Activated CD4-positive, alpha-beta T cell treated with anti-CD3 and anti-CD28 coated beads for 36 hours (primary cell): ENCODE results near the gene MRPL34. TPM values are rescaled to one million over a fixed set of nuclear protein-coding genes. Genes with fewer than 3 reads are reported as not detected.
"Not testable (repeated sequence)": the region's sequence is repeated elsewhere in the genome, so short reads cannot be mapped to it uniquely, and the experiment has no call there.

ENCODE experiments used
- ATAC-seq: fragments of 200-7000 bp; cut with Tn5 transposase; one replicate; pipeline ENCODE4 v1.10.0; 2021; ENCODE audit warnings: mild to moderate bottlenecking, moderate library complexity
- CTCF ChIA-PET: fragments of 350-600 bp; sonication (Branson Sonifier 250); formaldehyde crosslinking; loops from one replicate; lab custom pipeline; 2021; ENCODE audit warnings: antibody characterized with exemption; lab: Charles Lee
- POLR2A ChIA-PET: fragments of 350-600 bp; sonication (Branson Sonifier 250); formaldehyde crosslinking; loops from one replicate; lab custom pipeline; 2021; ENCODE audit warnings: antibody characterized with exemption, inconsistent platforms; lab: Charles Lee
- DNase-seq: peaks from one replicate; pipeline ENCODE4 v3.0.0-alpha.2; 2020
- H3K27ac Mint-ChIP-seq: one replicate; pipeline ENCODE4 v1.8.0; 2021; ENCODE audit warnings: mixed read lengths
- H3K27me3 Mint-ChIP-seq: one replicate; pipeline ENCODE4 v1.8.0; 2021; ENCODE audit warnings: mixed read lengths
- H3K36me3 Mint-ChIP-seq: one replicate; pipeline ENCODE4 v1.8.0; 2021; ENCODE audit warnings: low read depth, mixed read lengths
- H3K4me1 Mint-ChIP-seq: one replicate; pipeline ENCODE4 v1.8.0; 2021; ENCODE audit warnings: mixed read lengths
- H3K4me3 Mint-ChIP-seq: one replicate; pipeline ENCODE4 v1.8.0; 2021; ENCODE audit warnings: mild to moderate bottlenecking, moderate library complexity, mixed read lengths
- H3K9me3 Mint-ChIP-seq: one replicate; pipeline ENCODE4 v1.8.0; 2021; ENCODE audit warnings: low read depth, mixed read lengths
- intact Hi-C, 2 experiments: fragments of 100-400 bp; cut with DNase I in 1 of 2; cut with micrococcal nuclease in 1 of 2; formaldehyde crosslinking; loops; one replicate each; pipeline versions ENCODE4 v1.14.2 to v1.15.1; 2022 to 2024; cut with DNase I, micrococcal nuclease
- total RNA-seq, 2 experiments: library from RNA; stranded (reverse); gene quantifications; one replicate each; pipeline ENCODE4 v1.2.3, GENCODE V29; 2021

MRPL34 gene
- total RNA-seq, 2 experiments from 2014 or later, result 72.0 to 88.6 TPM

DNA sequence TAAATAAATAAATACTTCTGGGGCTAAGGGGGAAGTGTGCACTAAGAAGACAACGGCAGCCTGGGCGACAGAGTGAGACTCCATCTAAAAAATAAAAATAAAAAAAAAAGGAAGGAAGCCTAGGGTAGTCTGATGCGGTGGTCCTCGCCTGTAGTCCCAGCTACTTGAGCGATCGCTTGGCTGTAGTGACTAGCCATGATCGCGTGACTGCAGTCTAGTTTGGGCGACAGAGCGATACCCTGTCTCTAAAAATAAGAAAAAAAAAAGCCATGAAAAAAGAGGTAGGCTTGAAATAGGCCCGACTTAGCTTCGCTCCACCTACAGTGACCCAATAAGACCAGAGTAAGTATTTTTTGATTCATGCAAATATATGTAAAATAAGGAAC, 39.1 kb upstream of the MRPL34 start:
- no peaks in the 10 kb centered on the region for H3K9me3 Mint-ChIP-seq
- H3K36me3 Mint-ChIP-seq, result peaks cover 9% of the 10 kb centered on the region
- intact Hi-C loops, result loop anchor here in 1 of 2 experiments (5.0 to 10.0 kb wide), 3 partner anchors 372 to 1429 kb away; partner anchors contain the start of gene EPS15L1
- ChIA-PET POLR2A (interaction anchor here (0.5 to 1.8 kb wide), 8 partner anchors 15 to 192 kb away, joined by 3 to 6 read pairs (median 4); partner anchors contain the start of genes ANKLE1, DDA1 and HAUS8), CTCF (interaction anchor here (0.6 to 2.3 kb wide), 16 partner anchors 11 to 897 kb away, joined by 3 to 18 read pairs (median 4); partner anchors contain the start of genes ANKLE1, DDA1, MRPL34 and USE1)
- peaks cover 11% of the 10 kb centered on the region for H3K4me1 Mint-ChIP-seq
- H3K27ac Mint-ChIP-seq, result peak overlapping the region; percentile 85
- H3K27me3 Mint-ChIP-seq, result no peaks in the 10 kb centered on the region
- peak overlapping the region; percentile 94 for H3K4me3 Mint-ChIP-seq
- ATAC-seq (no peak), DNase-seq (no peak)

GRCh38 chr19:17266975-17267788, 38.5 kb upstream of the MRPL34 start, which contains the start of gene BABAM1:
TSS of gene BABAM1 (plus strand) at chr19:17267443. CDS start at chr19:17268807, 1,364 bp downstream.
- DNase-seq (peak; percentile 98), ATAC-seq (peak; percentile 96)
- Mint-ChIP-seq H3K4me3 (peak within 1 kb of the TSS; percentile 94), H3K27me3 (no peaks in the 10 kb centered on the region), H3K36me3 (peaks cover 9% of the 10 kb centered on the region), H3K4me1 (peaks cover 11% of the 10 kb centered on the region), H3K27ac (peak within 1 kb of the TSS; percentile 85), H3K9me3 (no peaks in the 10 kb centered on the region)
- CTCF ChIA-PET, result interaction anchor here (0.6 to 2.3 kb wide), 21 partner anchors 11 to 897 kb away, joined by 3 to 18 read pairs (median 4); partner anchors contain the start of genes ANKLE1, DDA1, MRPL34 and USE1
- POLR2A ChIA-PET, result interaction anchor here (0.5 to 1.8 kb wide), 11 partner anchors 14 to 192 kb away, joined by 3 to 9 read pairs (median 4); partner anchors contain the start of genes ANKLE1, DDA1, HAUS8 and OCEL1
- intact Hi-C loops, result loop anchor here (1.0 to 10.0 kb wide), 20 partner anchors 22 to 1430 kb away; partner anchors contain the start of genes HAUS8 (in 2 of the 2), MRPL34 (in 2 of the 2), MYO9B (in 2 of the 2) and OCEL1 (in 2 of the 2)

DNA sequence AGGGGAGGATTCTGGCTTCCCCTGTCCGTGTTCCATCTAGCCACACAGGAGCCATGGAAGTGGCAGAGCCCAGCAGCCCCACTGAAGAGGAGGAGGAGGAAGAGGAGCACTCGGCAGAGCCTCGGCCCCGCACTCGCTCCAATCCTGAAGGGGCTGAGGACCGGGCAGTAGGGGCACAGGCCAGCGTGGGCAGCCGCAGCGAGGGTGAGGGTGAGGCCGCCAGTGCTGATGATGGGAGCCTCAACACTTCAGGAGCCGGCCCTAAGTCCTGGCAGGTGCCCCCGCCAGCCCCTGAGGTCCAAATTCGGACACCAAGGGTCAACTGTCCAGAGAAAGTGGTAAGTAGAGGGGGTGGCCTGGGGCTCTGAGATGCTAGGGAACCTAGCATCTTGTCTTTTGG, 36.9 kb upstream of the MRPL34 start:
- peak overlapping the region; percentile 94 for H3K4me3 Mint-ChIP-seq
- ChIA-PET POLR2A (interaction anchor here (0.5 to 0.7 kb wide), 2 partner anchors 63 to 113 kb away, joined by 3 to 8 read pairs; no protein-coding TSS in a partner anchor), CTCF (interaction anchor here (0.7 to 1.4 kb wide), 2 partner anchors 202 to 935 kb away, joined by 3 to 5 read pairs; partner anchors contain the start of gene RAB3A)
- H3K4me1 Mint-ChIP-seq, result peaks cover 11% of the 10 kb centered on the region
- H3K36me3 Mint-ChIP-seq, result peaks cover 10% of the 10 kb centered on the region
- intact Hi-C loops, result loop anchor here in 1 of 2 experiments (1.0 to 10.0 kb wide), 4 partner anchors 14 to 1431 kb away; partner anchors contain the start of gene EPS15L1
- DNase-seq (no peak), ATAC-seq (no peak)
- H3K27ac Mint-ChIP-seq, result no peak overlapping the region
- H3K27me3 Mint-ChIP-seq, result no peaks in the 10 kb centered on the region
- H3K9me3 Mint-ChIP-seq, result no peaks in the 10 kb centered on the region

GRCh38 chr19:17274892-17275291, 30.8 kb upstream of the MRPL34 start:
- peaks cover 39% of the 10 kb centered on the region for H3K36me3 Mint-ChIP-seq
- H3K27ac Mint-ChIP-seq, DNase-seq, ATAC-seq, H3K4me3 Mint-ChIP-seq, H3K9me3 Mint-ChIP-seq, POLR2A ChIA-PET, H3K4me1 Mint-ChIP-seq, H3K27me3 Mint-ChIP-seq, CTCF ChIA-PET, intact Hi-C loops: not testable (repeated sequence)

DNA sequence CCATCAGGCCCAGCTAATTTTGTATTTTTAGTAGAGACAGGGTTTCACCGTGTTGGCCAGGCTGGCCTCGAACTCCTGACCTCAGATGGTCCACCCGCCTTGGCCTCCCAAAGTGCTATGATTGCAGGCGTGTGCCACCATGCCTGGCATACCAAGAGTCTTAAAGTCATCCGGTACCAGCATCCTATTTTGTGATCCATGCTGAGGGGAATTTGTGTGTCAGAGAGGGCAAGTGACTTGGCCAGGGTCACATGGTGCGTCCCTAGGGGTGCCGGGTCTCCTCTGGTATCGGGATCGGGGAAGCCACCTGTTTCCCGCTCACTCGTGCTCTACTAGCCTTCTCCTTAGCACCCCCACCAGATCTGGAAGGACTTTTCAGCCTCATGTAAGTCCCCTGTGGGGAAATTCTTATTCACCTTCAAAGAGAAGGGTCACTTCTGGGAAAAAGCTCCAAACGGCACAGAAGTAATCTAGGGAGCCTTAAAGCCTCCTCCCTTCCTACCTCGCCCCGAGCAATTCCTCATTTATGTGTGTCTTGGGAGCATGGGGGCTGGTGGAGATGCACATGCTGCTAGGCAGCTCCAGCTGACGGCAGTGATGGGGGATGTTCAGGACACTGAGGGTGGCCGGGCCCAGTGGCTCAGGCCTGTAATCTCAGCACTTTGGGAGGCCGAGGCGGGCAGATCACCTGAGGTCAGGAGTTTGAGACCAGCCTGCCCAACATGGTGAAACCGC, 30.1 kb upstream of the MRPL34 start:
- DNase-seq (no peak), ATAC-seq (no peak)
- Mint-ChIP-seq H3K4me1 (no peaks in the 10 kb centered on the region), H3K27me3 (no peaks in the 10 kb centered on the region), H3K36me3 (peaks cover 37% of the 10 kb centered on the region), H3K4me3 (no peak overlapping the region), H3K9me3 (no peaks in the 10 kb centered on the region), H3K27ac (no peak overlapping the region)
- CTCF ChIA-PET, result interaction anchor here (0.6 kb wide), 2 partner anchors 13 to 756 kb away, joined by 3 read pairs; no protein-coding TSS in a partner anchor
- POLR2A ChIA-PET, result no interaction called here
- intact Hi-C loops, result no loop called here

- ATAC-seq, result no peak
- Mint-ChIP-seq H3K36me3 (peaks cover 23% of the 10 kb centered on the region), H3K27ac (no peak overlapping the region), H3K27me3 (peaks cover 3% of the 10 kb centered on the region), H3K4me1 (peaks cover 8% of the 10 kb centered on the region), H3K9me3 (no peaks in the 10 kb centered on the region), H3K4me3 (no peak overlapping the region)
- ChIA-PET POLR2A (interaction anchor here (0.7 kb wide), 1 partner anchor 14 kb away, joined by 3 read pairs; no protein-coding TSS in a partner anchor), CTCF (interaction anchor here (0.6 to 6.3 kb wide), 2 partner anchors 20 to 567 kb away, joined by 3 to 45 read pairs; no protein-coding TSS in a partner anchor)
- intact Hi-C loops, result no loop called here
- no peak for DNase-seq
These were observed 26.2 kb upstream of the MRPL34 start for GRCh38 chr19:17279436-17279835.

- POLR2A ChIA-PET, result interaction anchor here (0.7 to 1.0 kb wide), 2 partner anchors 15 to 16 kb away, joined by 3 to 6 read pairs; partner anchors contain the start of gene BABAM1
- H3K27ac Mint-ChIP-seq, result peak within 1 kb of the TSS; percentile 59
These were observed 24.0 kb upstream of the MRPL34 start, which contains the start of gene ANKLE1 for GRCh38 chr19:17281391-17282304. TSS of gene ANKLE1 (plus strand) at chr19:17281901. CDS start at chr19:17281921, 20 bp downstream.

GRCh38 chr19:17282488-17283125, 23.1 kb upstream of the MRPL34 start:
- peak overlapping the region; percentile 59 for H3K27ac Mint-ChIP-seq

More at GRCh38 chr19:17281391-17282304, 24.0 kb upstream of the MRPL34 start, which contains the start of gene ANKLE1:
- CTCF ChIA-PET, result interaction anchor here (0.6 to 6.3 kb wide), 9 partner anchors 11 to 544 kb away, joined by 3 to 45 read pairs (median 3); partner anchors contain the start of genes BABAM1, MRPL34 and OCEL1
- Mint-ChIP-seq H3K9me3 (no peaks in the 10 kb centered on the region), H3K36me3 (peaks cover 7% of the 10 kb centered on the region), H3K4me1 (peaks cover 8% of the 10 kb centered on the region), H3K4me3 (peak within 1 kb of the TSS; percentile 73), H3K27me3 (peaks cover 3% of the 10 kb centered on the region)
- ATAC-seq (peak; percentile 14), DNase-seq (peak; percentile 50)
- intact Hi-C loops, result loop anchor here (1.0 to 2.0 kb wide), 7 partner anchors 13 to 510 kb away; no protein-coding TSS in a partner anchor

DNA sequence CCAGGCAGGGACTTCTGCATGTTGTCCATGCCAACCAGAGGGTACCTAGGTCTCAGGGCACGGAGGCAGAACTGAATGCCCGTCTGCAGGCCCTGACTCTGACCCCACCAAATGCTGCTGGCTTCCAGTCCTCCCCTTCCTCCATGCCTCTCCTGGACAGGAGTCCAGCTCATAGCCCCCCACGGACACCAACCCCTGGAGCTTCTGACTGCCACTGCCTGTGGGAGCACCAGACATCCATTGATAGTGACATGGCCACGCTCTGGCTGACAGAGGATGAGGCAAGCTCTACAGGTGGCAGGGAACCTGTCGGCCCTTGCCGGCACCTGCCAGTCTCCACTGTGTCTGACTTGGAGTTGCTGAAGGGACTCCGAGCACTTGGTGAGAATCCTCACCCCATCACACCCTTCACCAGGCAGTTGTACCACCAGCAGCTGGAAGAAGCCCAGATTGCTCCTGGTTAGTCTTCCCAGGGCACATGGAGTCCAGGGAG, 22.1 kb upstream of the MRPL34 start:
- intact Hi-C loops, result loop anchor here in 1 of 2 experiments (2.0 kb wide), 1 partner anchor 505 kb away; no protein-coding TSS in a partner anchor
- Mint-ChIP-seq H3K27me3 (peaks cover 3% of the 10 kb centered on the region), H3K36me3 (no peaks in the 10 kb centered on the region), H3K9me3 (no peaks in the 10 kb centered on the region), H3K27ac (no peak overlapping the region), H3K4me3 (no peak overlapping the region), H3K4me1 (peaks cover 8% of the 10 kb centered on the region)
- POLR2A ChIA-PET, result no interaction called here
- no peak for DNase-seq
- ATAC-seq, result no peak
- CTCF ChIA-PET, result interaction anchor here (0.9 to 6.3 kb wide), 5 partner anchors 16 to 215 kb away, joined by 3 to 45 read pairs (median 6); partner anchors contain the start of gene MRPL34

More at GRCh38 chr19:17282488-17283125, 23.1 kb upstream of the MRPL34 start:
- POLR2A ChIA-PET, result interaction anchor here (0.6 to 0.7 kb wide), 2 partner anchors 15 to 17 kb away, joined by 3 to 4 read pairs; no protein-coding TSS in a partner anchor
- ATAC-seq (peak; percentile 96), DNase-seq (peak; percentile 90)
- intact Hi-C loops, result loop anchor here (1.0 to 2.0 kb wide), 7 partner anchors 14 to 511 kb away; no protein-coding TSS in a partner anchor
- H3K4me1 Mint-ChIP-seq, result peaks cover 8% of the 10 kb centered on the region
- CTCF ChIA-PET, result interaction anchor here (0.6 to 6.3 kb wide), 10 partner anchors 10 to 545 kb away, joined by 3 to 45 read pairs (median 3); partner anchors contain the start of genes BABAM1 and MRPL34
- H3K27me3 Mint-ChIP-seq, result peaks cover 3% of the 10 kb centered on the region
- no peaks in the 10 kb centered on the region for H3K9me3 Mint-ChIP-seq
- peak overlapping the region; percentile 73 for H3K4me3 Mint-ChIP-seq
- H3K36me3 Mint-ChIP-seq, result peaks cover under 1% of the 10 kb centered on the region
